ENCODE measurements around the gene PPP4C.

DNA sequence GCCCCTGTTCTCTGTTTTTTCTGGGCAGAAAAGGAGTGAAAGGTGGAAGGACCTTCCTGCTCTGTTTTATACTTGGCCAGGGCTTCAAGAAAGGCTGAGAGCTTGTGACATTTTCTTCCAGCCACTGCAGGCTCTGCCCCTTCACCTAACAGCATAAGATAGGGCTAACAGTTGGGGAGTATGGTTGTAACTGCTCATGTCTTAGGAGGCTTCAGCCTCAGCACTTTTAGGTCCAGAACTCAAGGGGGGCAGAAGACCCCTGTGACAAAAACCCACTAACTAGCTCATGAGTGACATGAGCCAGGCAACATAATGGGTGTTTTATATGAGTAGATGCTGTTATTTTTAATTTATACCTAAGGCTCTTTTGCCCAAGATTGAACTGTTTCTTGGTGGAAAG lies 5.3 kb upstream of the PPP4C start:
- TF ChIP-seq, protein P1, sequence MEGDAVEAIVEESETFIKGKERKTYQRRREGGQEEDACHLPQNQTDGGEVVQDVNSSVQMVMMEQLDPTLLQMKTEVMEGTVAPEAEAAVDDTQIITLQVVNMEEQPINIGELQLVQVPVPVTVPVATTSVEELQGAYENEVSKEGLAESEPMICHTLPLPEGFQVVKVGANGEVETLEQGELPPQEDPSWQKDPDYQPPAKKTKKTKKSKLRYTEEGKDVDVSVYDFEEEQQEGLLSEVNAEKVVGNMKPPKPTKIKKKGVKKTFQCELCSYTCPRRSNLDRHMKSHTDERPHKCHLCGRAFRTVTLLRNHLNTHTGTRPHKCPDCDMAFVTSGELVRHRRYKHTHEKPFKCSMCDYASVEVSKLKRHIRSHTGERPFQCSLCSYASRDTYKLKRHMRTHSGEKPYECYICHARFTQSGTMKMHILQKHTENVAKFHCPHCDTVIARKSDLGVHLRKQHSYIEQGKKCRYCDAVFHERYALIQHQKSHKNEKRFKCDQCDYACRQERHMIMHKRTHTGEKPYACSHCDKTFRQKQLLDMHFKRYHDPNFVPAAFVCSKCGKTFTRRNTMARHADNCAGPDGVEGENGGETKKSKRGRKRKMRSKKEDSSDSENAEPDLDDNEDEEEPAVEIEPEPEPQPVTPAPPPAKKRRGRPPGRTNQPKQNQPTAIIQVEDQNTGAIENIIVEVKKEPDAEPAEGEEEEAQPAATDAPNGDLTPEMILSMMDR (conservative IDR thresholded peaks at IDR 0.05; ENCODE audit: low read depth, low read length), result no peak
- TF ChIP-seq EZH2phosphoT487 (IDR thresholded peaks at IDR 0.05; ENCODE audit: borderline replicate concordance, low read length), result no peak
